Stomach (tissue), 9 donors: ENCODE results near the gene PLAC1. TPM values are rescaled to one million over a fixed set of nuclear protein-coding genes. Genes with fewer than 3 reads are reported as not detected.

ENCODE experiments used
- DNase-seq, 2 donors: peaks; one replicate each; pipeline versions ENCODE4 v3.0.0 to v3.0.0-alpha.2; 2013 to 2019
- H3K27ac ChIP-seq, 5 donors: fragments of 200-600 bp in 4 of 5; sonication (generic) in 4 of 5; one replicate each; pipeline ENCODE4 v1.5.1; 2013 to 2019; ENCODE audit warnings: mild to moderate bottlenecking in 1 of 5, moderate library complexity in 1 of 5
- H3K27me3 ChIP-seq, 3 donors: fragments of 200-600 bp; sonication (generic); one replicate each; pipeline ENCODE4 v1.5.1; 2017 to 2019; ENCODE audit warnings: mixed run types in 1 of 3
- H3K36me3 ChIP-seq, 4 donors: fragments of 200-600 bp; sonication (generic); 1 replicate in 3 of 4; 2 replicates in 1 of 4; pipeline ENCODE4 v1.5.1; 2016 to 2019
- H3K4me1 ChIP-seq, 4 donors: fragments of 200-600 bp; sonication (generic); one replicate each; pipeline ENCODE4 v1.5.1; 2016 to 2019
- H3K4me3 ChIP-seq, 4 donors: fragments of 200-600 bp; sonication (generic) in 3 of 4; one replicate each; pipeline ENCODE4 v1.5.1; 2016 to 2019; ENCODE audit warnings: mild to moderate bottlenecking in 1 of 4
- H3K9me3 ChIP-seq, 4 donors: fragments of 200-600 bp; sonication (generic); one replicate each; pipeline ENCODE4 v1.5.1; 2016 to 2019
- CTCF ChIP-seq, 7 experiments: fragments of 450-650 bp in 4 of 7; fragments of 200-600 bp in 3 of 7; sonication (generic) in 3 of 7; IDR thresholded peaks; one replicate each; pipeline ENCODE4 v1.5.1; 2016 to 2019; ENCODE audit warnings: antibody characterized with exemption in 7 of 7, control low read depth in 2 of 7, mild to moderate bottlenecking in 1 of 7
- EP300 ChIP-seq: sonication (generic); formaldehyde crosslinking; IDR thresholded peaks from one replicate; pipeline ENCODE4 v1.6.1; 2017; ENCODE audit warnings: antibody characterized with exemption
- POLR2A ChIP-seq, 4 donors: fragments of 450-650 bp; IDR thresholded peaks; one replicate each; pipeline ENCODE4 v1.6.1; 2016; ENCODE audit warnings: antibody characterized with exemption in 4 of 4, control low read depth in 2 of 4, mild to moderate bottlenecking in 1 of 4, moderate library complexity in 1 of 4
- POLR2AphosphoS5 ChIP-seq, 3 donors: sonication (generic); formaldehyde crosslinking; IDR thresholded peaks; one replicate each; pipeline ENCODE4 v1.6.1; 2016; ENCODE audit warnings: antibody characterized with exemption in 3 of 3
- WGBS, 5 donors: extraction: QIAGEN DNeasy Blood & Tissue Kit in 3 of 5; methylation state at CpG; one replicate each; pipeline versions ENCODE4 v1.1.5 to v1.1.7; 2013 to 2018; 5-methylcytosine and 5-hydroxymethylcytosine counted together
- intact Hi-C: fragments of 100-400 bp; cut with DNase I; formaldehyde crosslinking; loops from one replicate; pipeline ENCODE4 v1.15.1; 2023; ENCODE audit warnings: low total_unique reads
- polyA plus RNA-seq, 3 donors: library from polyadenylated mRNA; stranded (reverse); fragments of 200-250 nt; gene quantifications; one replicate each; pipeline ENCODE4 v1.2.3, GENCODE V29; 2013
- total RNA-seq, 5 donors: library from RNA; depleted of rRNA; stranded (reverse); fragments of >200 nt; gene quantifications; one replicate each; pipeline versions ENCODE4 v1.1.0 to v1.2.3, GENCODE V29; 2014 to 2016
- donor health status: healthy with polysubstance abuse.
- donor health status: Bipolar disorder and iron deficiency.
- donor health status: healthy.

Gene PLAC1
- total and polyA plus RNA-seq, 8 donors, result not detected

- Histone ChIP-seq H3K36me3 (no peaks in the 10 kb centered on the region), H3K9me3 (no peaks in the 10 kb centered on the region), H3K4me3 (no peak overlapping the region), H3K27me3 (no peaks in the 10 kb centered on the region), H3K4me1 (peaks cover 0 to 7% (median 3%) of the 10 kb centered on the region in 4 donors), H3K27ac (peak overlapping the region in 2 of 5 donors; percentile 22 to 28)
- WGBS, 5 donors, result 34 to 57% (median 50%) methylated on average over 5 to 6 of the region's 6 CpGs
- intact Hi-C loops, result no loop called here
- peak in 1 of 2 donors; percentile 63 for DNase-seq
- TF ChIP-seq POLR2A (IDR thresholded peaks at IDR 0.05) (no peak), CTCF (IDR thresholded peaks at IDR 0.05) (no peak), EP300 (no peak), POLR2AphosphoS5 (IDR thresholded peaks at IDR 0.05) (no peak)
These were observed 36.0 kb downstream of the PLAC1 start for GRCh38 chrX:134622056-134622812.

- no peaks in the 10 kb centered on the region for H3K27me3 ChIP-seq
- no peak overlapping the region for H3K27ac ChIP-seq
- H3K36me3 ChIP-seq, result no peaks in the 10 kb centered on the region
- TF ChIP-seq EP300 (no peak), POLR2A (IDR thresholded peaks at IDR 0.05) (no peak), POLR2AphosphoS5 (IDR thresholded peaks at IDR 0.05) (no peak), CTCF (IDR thresholded peaks at IDR 0.05) (no peak)
- no peak for DNase-seq
- no peak overlapping the region for H3K4me3 ChIP-seq
- WGBS, 5 donors, result 63 to 98% (median 86%) methylated on average over 1 of the region's 1 CpG
- H3K4me1 ChIP-seq, result peaks cover 0 to 7% (median 0%) of the 10 kb centered on the region in 4 donors
- intact Hi-C loops, result no loop called here
- H3K9me3 ChIP-seq, result no peaks in the 10 kb centered on the region
These were observed 38.4 kb downstream of the PLAC1 start for GRCh38 chrX:134619838-134620237.

- WGBS, 5 donors, result 56 to 89% (median 75%) methylated on average over 3 of the region's 3 CpGs
These were observed 44.9 kb downstream of the PLAC1 start for GRCh38 chrX:134613396-134613795.

GRCh38 chrX:134608153-134608552 is 50.1 kb downstream of the PLAC1 start:
- H3K27ac ChIP-seq, result no peak overlapping the region
- H3K9me3 ChIP-seq, result no peaks in the 10 kb centered on the region
- intact Hi-C loops, result no loop called here
- no peaks in the 10 kb centered on the region for H3K27me3 ChIP-seq
- 88 to 100% (median 95%) methylated on average over 1 of the region's 1 CpG for WGBS, 5 donors
- no peaks in the 10 kb centered on the region for H3K36me3 ChIP-seq
- DNase-seq, result no peak
- no peak overlapping the region for H3K4me3 ChIP-seq
- no peak for TF ChIP-seq POLR2A (IDR thresholded peaks at IDR 0.05)
- TF ChIP-seq EP300, result no peak
- TF ChIP-seq CTCF (IDR thresholded peaks at IDR 0.05), result no peak
- no peak for TF ChIP-seq POLR2AphosphoS5 (IDR thresholded peaks at IDR 0.05)
- no peaks in the 10 kb centered on the region for H3K4me1 ChIP-seq

More at GRCh38 chrX:134613396-134613795, 44.9 kb downstream of the PLAC1 start:
- intact Hi-C loops, result no loop called here
- H3K4me3 ChIP-seq, result no peak overlapping the region
- no peaks in the 10 kb centered on the region for H3K27me3 ChIP-seq
- TF ChIP-seq POLR2AphosphoS5 (IDR thresholded peaks at IDR 0.05) (no peak), CTCF (IDR thresholded peaks at IDR 0.05) (no peak), POLR2A (IDR thresholded peaks at IDR 0.05) (no peak), EP300 (no peak)
- H3K9me3 ChIP-seq, result no peaks in the 10 kb centered on the region
- no peak overlapping the region for H3K27ac ChIP-seq
- no peak for DNase-seq
- H3K4me1 ChIP-seq, result no peaks in the 10 kb centered on the region
- H3K36me3 ChIP-seq, result no peaks in the 10 kb centered on the region
